Cardiac fibroblast (primary cell): Measurements from ENCODE around the gene MCF2L.

Experiments
- DNase-seq, 2 donors: peaks; one replicate each; pipeline versions ENCODE4 v3.0.0 to v3.0.0-alpha.2; 2010; ENCODE audit warnings: low read depth in 2 of 2
- H3K4me3 ChIP-seq, 2 donors: replicated peaks in 1 of 2; 1 replicate in 1 of 2; 2 replicates in 1 of 2; pipeline ENCODE4 v1.5.1; 2011; ENCODE audit warnings: low read depth in 2 of 2, low read length in 2 of 2, mild to moderate bottlenecking in 2 of 2, moderate library complexity in 1 of 2
- CTCF ChIP-seq: IDR thresholded peaks from one replicate; pipeline ENCODE4 v1.5.1; 2011; ENCODE audit warnings: low read depth, mild to moderate bottlenecking, low read length, inconsistent platforms

MCF2L gene

GRCh38 chr13:113145911-113146598, 177.0 kb downstream of the MCF2L start:
- no peak for DNase-seq
- no peak overlapping the region for H3K4me3 ChIP-seq
- no peak for TF ChIP-seq CTCF

GRCh38 chr13:113146750-113147149, 177.7 kb downstream of the MCF2L start:
- no peak for TF ChIP-seq CTCF
- DNase-seq, result no peak
- H3K4me3 ChIP-seq, result no peak overlapping the region

GRCh38 chr13:113147206-113147605, 178.2 kb downstream of the MCF2L start:
- no peak for TF ChIP-seq CTCF
- no peak overlapping the region for H3K4me3 ChIP-seq
- DNase-seq, result no peak

- TF ChIP-seq CTCF, result no peak
- H3K4me3 ChIP-seq, result no peak overlapping the region
- no peak for DNase-seq
Observed at GRCh38 chr13:113148407-113148806, 179.4 kb downstream of the MCF2L start.

- no peak for TF ChIP-seq CTCF
- no peak for DNase-seq
- no peak overlapping the region for H3K4me3 ChIP-seq
Observed at GRCh38 chr13:113148940-113149503, 180.0 kb downstream of the MCF2L start.
